Kidney epithelial cell (primary cell): ENCODE data around the gene PNKD. TPM values are rescaled to one million over a fixed set of nuclear protein-coding genes. Genes with fewer than 3 reads are reported as not detected.

Experiments used
- DNase-seq: peaks from one replicate; pipeline ENCODE4 v3.0.0-alpha.2; 2010; ENCODE audit warnings: low read depth
- H3K27me3 ChIP-seq: 2 replicates; pipeline ENCODE4 v1.6.0; 2011; ENCODE audit warnings: low read length; ENCODE audit not compliant: control insufficient read depth, insufficient read depth
- H3K36me3 ChIP-seq: 2 replicates; pipeline ENCODE4 v1.5.1; 2011; ENCODE audit warnings: low read length; ENCODE audit not compliant: control insufficient read depth, insufficient read depth
- H3K4me3 ChIP-seq: 2 replicates; pipeline ENCODE4 v1.5.1; 2011; ENCODE audit warnings: low read depth, mild to moderate bottlenecking, control low read depth, low read length
- CTCF ChIP-seq: IDR thresholded peaks from 2 replicates; pipeline ENCODE4 v1.5.1; 2011; ENCODE audit warnings: mild to moderate bottlenecking, moderate library complexity, low read length, control low read depth, inconsistent platforms; ENCODE audit not compliant: insufficient read depth, poor library complexity, severe bottlenecking
- total RNA-seq: library from RNA; depleted of rRNA; stranded (reverse); fragments of >200 nt; gene quantifications from 2 replicates; pipeline ENCODE4 v1.2.3, GENCODE V29; 2015

The PNKD gene
- total RNA-seq, 1 donor from 2014 or later = 45.4 TPM

- DNase-seq = no peak
- no peaks in the 10 kb centered on the region for H3K36me3 ChIP-seq
- H3K27me3 ChIP-seq = no peaks in the 10 kb centered on the region
- no peak for TF ChIP-seq CTCF
- no peak overlapping the region for H3K4me3 ChIP-seq
Measured at GRCh38 chr2:218234521-218234920, 35.8 kb upstream of the PNKD start.

- Histone ChIP-seq H3K27me3 (no peaks in the 10 kb centered on the region), H3K4me3 (no peak overlapping the region), H3K36me3 (no peaks in the 10 kb centered on the region)
- TF ChIP-seq CTCF = no peak
- no peak for DNase-seq
Measured at GRCh38 chr2:218235017-218235416, 35.3 kb upstream of the PNKD start.

GRCh38 chr2:218236829-218237228 lies 33.5 kb upstream of the PNKD start:
- H3K36me3 ChIP-seq = no peaks in the 10 kb centered on the region
- no peak for TF ChIP-seq CTCF

GRCh38 chr2:218238887-218239286 lies 31.4 kb upstream of the PNKD start:
- Histone ChIP-seq H3K4me3 (no peak overlapping the region), H3K36me3 (no peaks in the 10 kb centered on the region), H3K27me3 (no peaks in the 10 kb centered on the region)
- no peak for DNase-seq
- no peak for TF ChIP-seq CTCF

More at GRCh38 chr2:218236829-218237228, 33.5 kb upstream of the PNKD start:
- Histone ChIP-seq H3K27me3 (no peaks in the 10 kb centered on the region), H3K4me3 (no peak overlapping the region)
- no peak for DNase-seq

GRCh38 chr2:218244204-218244603 lies 26.1 kb upstream of the PNKD start:
- no peak for TF ChIP-seq CTCF
- Histone ChIP-seq H3K36me3 (peaks cover 4% of the 10 kb centered on the region), H3K27me3 (no peaks in the 10 kb centered on the region), H3K4me3 (no peak overlapping the region)
- no peak for DNase-seq

GRCh38 chr2:218244665-218245064 lies 25.7 kb upstream of the PNKD start:
- no peak overlapping the region for H3K4me3 ChIP-seq
- DNase-seq = no peak
- H3K36me3 ChIP-seq = peaks cover 4% of the 10 kb centered on the region
- H3K27me3 ChIP-seq = no peaks in the 10 kb centered on the region
- TF ChIP-seq CTCF = no peak
